Esophagus squamous epithelium (tissue), 5 donors: ENCODE data around the gene SCARF1. TPM values are rescaled to one million over a fixed set of nuclear protein-coding genes. Genes with fewer than 3 reads are reported as not detected.

ENCODE experiments used
- DNase-seq: peaks from one replicate; lab custom pipeline; 2025; lab: John Stamatoyannopoulos, UW
- H3K27ac ChIP-seq, 4 donors: fragments of 200-600 bp; sonication (generic); one replicate each; pipeline ENCODE4 v1.5.1; 2016 to 2019; ENCODE audit warnings: mild to moderate bottlenecking in 1 of 4
- H3K27me3 ChIP-seq, 4 donors: fragments of 200-600 bp; sonication (generic); 1 replicate in 3 of 4; 2 replicates in 1 of 4; pipeline versions ENCODE4 v1.5.1 to v1.6.0; 2017 to 2021; ENCODE audit warnings: antibody characterized with exemption in 1 of 4
- H3K36me3 ChIP-seq, 3 donors: fragments of 200-600 bp; sonication (generic); one replicate each; pipeline ENCODE4 v1.5.1; 2016 to 2019
- H3K4me1 ChIP-seq, 3 donors: fragments of 200-600 bp; sonication (generic); one replicate each; pipeline ENCODE4 v1.5.1; 2017 to 2019
- H3K4me3 ChIP-seq, 4 donors: fragments of 200-600 bp; sonication (generic); 1 replicate in 3 of 4; 2 replicates in 1 of 4; pipeline ENCODE4 v1.5.1; 2016 to 2019; ENCODE audit warnings: mild to moderate bottlenecking in 2 of 4, moderate library complexity in 1 of 4
- H3K9me3 ChIP-seq, 3 donors: fragments of 200-600 bp; sonication (generic); one replicate each; pipeline ENCODE4 v1.5.1; 2016 to 2019
- CTCF ChIP-seq, 6 experiments: fragments of 450-650 bp in 4 of 6; fragments of 200-600 bp in 2 of 6; sonication (generic) in 2 of 6; IDR thresholded peaks; one replicate each; pipeline ENCODE4 v1.5.1; 2016 to 2019; ENCODE audit warnings: antibody characterized with exemption in 6 of 6, mild to moderate bottlenecking in 4 of 6, moderate library complexity in 4 of 6
- POLR2A ChIP-seq, 4 donors: fragments of 450-650 bp; IDR thresholded peaks; one replicate each; pipeline ENCODE4 v1.6.1; 2017; ENCODE audit warnings: antibody characterized with exemption in 4 of 4, mild to moderate bottlenecking in 4 of 4, moderate library complexity in 3 of 4
- WGBS, 2 donors: methylation state at CpG; one replicate each; pipeline ENCODE4 v1.1.5; 2018; 5-methylcytosine and 5-hydroxymethylcytosine counted together
- intact Hi-C: fragments of 100-400 bp; cut with DNase I; formaldehyde crosslinking; loops from one replicate; pipeline ENCODE4 v1.15.0; 2022
- small RNA-seq, 4 donors: library from RNA; depleted of rRNA; stranded (forward); fragments of <200 nt; gene quantifications; one replicate each; pipeline ENCODE3, GENCODE V24; 2016
- total RNA-seq, 4 donors: library from RNA; depleted of rRNA; stranded (reverse); fragments of >200 nt; gene quantifications; one replicate each; pipeline ENCODE4 v1.1.0, GENCODE V29; 2016
- donor health status: DM: yes; HTN: yes; CAD: no.

Gene SCARF1
- total RNA-seq, 4 donors from 2014 or later: 2.0 to 5.7 (median 3.3) TPM

GRCh38 chr17:1588821-1589585 is 56.5 kb downstream of the SCARF1 start:
- H3K4me3 ChIP-seq: no peak overlapping the region
- DNase-seq: no peak
- peak overlapping the region in 3 of 4 donors; percentile 54 to 87 (median 64) for H3K27ac ChIP-seq
- H3K4me1 ChIP-seq: peaks cover 26 to 53% (median 32%) of the 10 kb centered on the region in 3 donors
- WGBS, 2 donors: 82 to 90% methylated on average over 14 to 33 of the region's 33 CpGs
- H3K9me3 ChIP-seq: no peaks in the 10 kb centered on the region
- no peaks in the 10 kb centered on the region for H3K36me3 ChIP-seq
- H3K27me3 ChIP-seq: no peaks in the 10 kb centered on the region
- TF ChIP-seq POLR2A (IDR thresholded peaks at IDR 0.05) (no peak), CTCF (IDR thresholded peaks at IDR 0.05) (no peak)
- intact Hi-C loops: no loop called here

- no peaks in the 10 kb centered on the region for H3K36me3 ChIP-seq
- 70 to 89% methylated on average over 5 to 11 of the region's 14 CpGs for WGBS, 2 donors
- DNase-seq: no peak
Measured at GRCh38 chr17:1584167-1584566, 61.4 kb downstream of the SCARF1 start.

More at GRCh38 chr17:1584167-1584566, 61.4 kb downstream of the SCARF1 start:
- Histone ChIP-seq H3K27me3 (no peaks in the 10 kb centered on the region), H3K4me1 (peaks cover 2 to 53% (median 13%) of the 10 kb centered on the region in 3 donors), H3K9me3 (no peaks in the 10 kb centered on the region), H3K27ac (no peak overlapping the region), H3K4me3 (no peak overlapping the region)
- intact Hi-C loops: no loop called here
- no peak for TF ChIP-seq POLR2A (IDR thresholded peaks at IDR 0.05)
- no peak for TF ChIP-seq CTCF (IDR thresholded peaks at IDR 0.05)

Small RNA genes within 50 kb of the gene (small RNA-seq; reads per million reads assigned to genes)
- gene RN7SL105P: 0 reads per million in 4 donors

Other genes starting within 250 kb of the SCARF1 start
- gene YWHAE, start 245.5 kb downstream of the SCARF1 start, total RNA-seq: 100 to 1,000 TPM; 505 to 758 (median 567) TPM
- gene CRK, start 189.5 kb downstream of the SCARF1 start, total RNA-seq: 10 to 100 TPM; 33.8 to 59.3 (median 51.2) TPM
- gene MYO1C, start 153.0 kb downstream of the SCARF1 start, total RNA-seq: 10 to 100 TPM; 62.0 to 80.5 (median 64.2) TPM
- gene INPP5K, start 129.1 kb downstream of the SCARF1 start, total RNA-seq: 10 to 100 TPM; 18.4 to 44.3 (median 35.0) TPM
- gene PITPNA, start 82.9 kb downstream of the SCARF1 start, total RNA-seq: 10 to 100 TPM; 40.2 to 81.9 (median 46.6) TPM
- gene SLC43A2, start 16.9 kb downstream of the SCARF1 start, total RNA-seq: 10 to 100 TPM in 1 of 4 donors, 1 to 10 TPM in 3; 2.5 to 12.4 (median 5.3) TPM
- 10 to 100 TPM in 3 of 4 donors, 1 to 10 TPM in 1; 3.0 to 16.5 (median 13.9) TPM for gene RILP, start 4.1 kb upstream of the SCARF1 start, total RNA-seq
- gene PRPF8, start 39.1 kb upstream of the SCARF1 start, total RNA-seq: 100 to 1,000 TPM; 112 to 157 (median 145) TPM
- 1 to 10 TPM; 4.2 to 6.0 (median 5.6) TPM for gene TLCD2, start 64.6 kb upstream of the SCARF1 start, total RNA-seq
- 10 to 100 TPM; 12.5 to 33.8 (median 21.1) TPM for gene WDR81, start 79.0 kb upstream of the SCARF1 start, total RNA-seq
- gene SERPINF2, start 97.1 kb upstream of the SCARF1 start, total RNA-seq: 1 to 10 TPM in 2 of 4 donors, under 1 TPM in 2; 0.22 to 7.1 (median 1.6) TPM
- 100 to 1,000 TPM in 2 of 4 donors, 10 to 100 TPM in 2; 26.6 to 351 (median 80.6) TPM for gene SERPINF1, start 116.3 kb upstream of the SCARF1 start, total RNA-seq
- 1 to 10 TPM; 5.0 to 9.0 (median 6.5) TPM for gene SMYD4, start 184.2 kb upstream of the SCARF1 start, total RNA-seq
- gene RPA1, start 184.3 kb upstream of the SCARF1 start, total RNA-seq: 10 to 100 TPM; 16.3 to 29.8 (median 25.6) TPM